OCI-M2 (cell line): ENCODE measurements around the gene SORBS2.

Experiments
- DNase-seq: peaks from one replicate; lab custom pipeline; 2025; ENCODE audit not compliant: unreplicated experiment; lab: John Stamatoyannopoulos, UW

SORBS2 gene

GRCh38 chr4:185774845-185775680 lies 36.9 kb downstream of the SORBS2 start:
- DNase-seq: no peak

DNA sequence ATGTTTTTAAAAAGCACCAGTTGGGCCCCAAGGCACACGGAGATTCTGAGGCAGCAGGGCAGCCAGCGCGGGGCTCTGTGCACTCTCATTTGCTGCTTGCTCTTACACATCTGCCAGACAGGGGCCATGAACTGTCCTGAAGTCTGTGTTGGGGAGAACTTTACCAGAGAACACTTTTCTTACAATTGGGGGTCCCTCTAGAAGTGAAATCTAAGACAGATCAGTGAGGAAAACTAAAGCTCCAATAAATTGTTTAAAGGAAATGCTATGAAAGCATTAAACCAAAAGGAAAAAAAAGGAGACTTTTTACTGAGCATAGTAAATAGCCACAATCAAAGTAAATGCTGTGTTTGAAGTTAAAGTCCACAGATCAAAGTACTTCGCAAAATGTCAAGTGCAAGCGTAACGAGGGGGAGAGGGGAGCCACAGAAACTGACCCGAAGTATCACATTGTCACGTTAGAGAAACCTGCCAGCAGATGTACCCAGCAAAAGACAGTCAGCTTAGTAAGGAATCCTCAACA lies 37.8 kb downstream of the SORBS2 start:
- DNase-seq: no peak

DNA sequence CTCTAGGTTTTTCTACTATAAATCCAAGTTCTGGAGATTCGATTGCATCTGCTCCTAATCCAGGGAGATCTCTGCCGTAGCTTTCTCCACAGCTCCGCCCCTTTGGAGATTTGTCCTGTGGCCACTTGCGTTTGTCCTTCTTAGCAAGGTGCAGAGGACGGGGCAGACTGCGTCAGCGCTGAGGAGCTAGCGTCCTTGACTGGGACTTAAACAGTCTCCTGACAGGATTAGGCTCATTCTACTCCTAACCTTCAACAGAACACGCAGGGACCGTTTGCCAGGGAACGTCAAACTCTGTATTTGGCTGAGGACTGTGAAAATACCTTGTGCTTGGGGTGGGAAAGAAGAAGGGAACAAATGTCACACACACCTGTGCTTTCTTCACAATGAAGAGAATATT lies 38.6 kb downstream of the SORBS2 start:
- no peak for DNase-seq

GRCh38 chr4:185772391-185773093 lies 39.5 kb downstream of the SORBS2 start:
- DNase-seq: no peak

DNA sequence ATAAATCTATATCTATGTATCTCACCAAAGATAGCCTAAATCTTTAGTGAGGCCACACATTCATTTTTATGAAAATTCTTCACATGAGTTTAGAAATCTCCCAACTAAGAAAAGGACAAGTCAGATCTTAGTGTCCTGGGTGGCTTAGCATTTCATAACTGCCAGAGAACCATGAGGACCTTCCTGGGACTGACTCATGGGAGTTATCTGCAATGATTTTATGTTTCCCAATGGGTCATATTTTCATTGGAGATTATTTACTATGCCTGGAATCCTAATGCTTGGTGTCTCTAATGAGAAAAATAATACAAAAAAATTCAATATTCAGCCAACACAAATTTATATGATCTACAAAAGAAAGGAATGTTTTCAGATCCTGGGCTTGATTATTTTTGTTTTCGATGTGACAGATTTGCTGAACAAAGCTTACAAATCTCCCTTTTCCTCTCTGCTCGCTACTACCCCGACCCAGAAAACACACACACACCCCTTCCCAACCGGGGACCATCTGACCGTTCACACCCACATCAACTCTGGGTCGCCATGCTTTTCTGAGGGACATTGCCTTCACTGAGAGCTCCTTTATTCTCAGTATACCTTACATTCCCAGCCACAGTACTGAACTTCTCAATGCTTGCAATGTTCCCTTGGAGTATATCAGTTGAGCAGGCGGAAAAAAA lies 40.1 kb downstream of the SORBS2 start:
- DNase-seq: no peak

DNA sequence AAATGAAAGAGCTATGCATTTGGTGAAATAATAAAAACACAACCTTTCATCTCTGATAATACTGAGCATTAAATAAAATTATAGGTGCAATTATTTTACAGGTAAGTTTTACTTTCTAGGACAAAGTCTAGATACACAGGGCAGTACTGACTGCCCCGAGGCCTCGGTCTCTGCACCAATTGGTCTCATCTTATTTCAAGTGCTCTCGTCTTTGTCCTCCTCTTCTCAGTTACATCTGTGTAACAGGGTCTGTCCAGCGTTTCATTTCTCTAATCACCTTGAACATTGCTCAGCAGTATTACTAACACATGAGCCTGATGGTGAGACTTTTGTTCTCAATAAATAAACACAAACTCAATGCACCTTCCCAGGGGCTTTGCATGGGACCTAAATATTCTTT lies 44.5 kb downstream of the SORBS2 start:
- DNase-seq: no peak

- DNase-seq: no peak
Observed at GRCh38 chr4:185764876-185765275, 47.1 kb downstream of the SORBS2 start.

GRCh38 chr4:185761352-185762235 lies 50.4 kb downstream of the SORBS2 start:
- DNase-seq: no peak

DNA sequence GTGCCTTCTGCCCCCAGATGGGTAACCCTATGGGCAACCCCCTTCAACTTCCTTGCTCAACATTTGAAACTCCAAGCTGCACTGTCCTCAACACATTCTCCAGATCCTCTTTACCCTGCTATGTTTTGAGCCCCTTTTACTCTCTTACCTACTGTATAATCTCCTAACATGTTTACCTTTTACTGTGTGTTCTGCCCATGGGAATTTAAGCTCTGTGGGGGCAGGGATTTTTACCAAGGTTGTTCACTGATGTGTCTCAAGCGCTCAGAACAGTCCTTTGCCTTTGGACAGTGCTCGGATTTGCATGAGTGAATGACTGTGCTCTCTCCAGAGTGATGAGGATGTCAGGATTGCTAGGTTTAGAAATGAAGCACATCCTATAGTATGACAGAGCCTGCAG lies 53.2 kb downstream of the SORBS2 start:
- DNase-seq: no peak

DNA sequence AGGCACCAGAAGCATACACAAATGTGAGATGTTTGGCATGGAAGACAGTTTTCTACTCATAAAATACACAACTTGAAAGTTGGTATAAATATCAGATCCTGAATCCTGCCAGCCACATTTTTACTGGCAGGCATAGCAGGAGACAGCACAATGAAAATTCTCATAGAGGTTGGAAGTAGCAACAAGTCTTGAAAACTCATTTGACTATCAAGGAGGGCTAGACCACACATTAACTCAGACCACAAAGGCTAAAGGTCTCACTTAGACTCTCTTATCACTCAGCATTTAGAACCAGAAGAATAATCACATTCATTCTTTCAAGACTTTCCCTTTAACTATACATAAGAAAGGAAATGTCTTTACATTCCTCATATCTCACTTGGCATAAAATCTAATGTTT lies 56.5 kb downstream of the SORBS2 start:
- DNase-seq: no peak

- no peak for DNase-seq
Observed at GRCh38 chr4:185754961-185755360, 57.0 kb downstream of the SORBS2 start.

DNA sequence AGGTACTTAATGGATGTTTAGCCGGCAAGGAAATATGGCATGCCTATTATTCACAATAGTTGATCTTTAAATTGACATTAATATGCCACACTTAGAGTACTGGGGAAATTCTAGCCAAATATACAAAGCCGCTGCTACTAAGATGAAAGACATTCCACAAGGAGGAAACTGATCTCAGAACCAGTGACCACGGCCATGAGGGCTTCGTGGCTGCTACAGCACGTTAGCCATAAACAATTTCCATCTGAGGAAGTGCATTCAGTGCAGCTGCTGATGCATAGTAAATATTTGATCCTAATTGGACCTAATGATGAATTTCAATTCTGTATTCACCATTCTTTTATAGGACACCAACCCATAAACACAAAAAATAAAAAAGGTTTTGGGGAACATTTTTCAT lies 59.1 kb downstream of the SORBS2 start:
- no peak for DNase-seq

DNA sequence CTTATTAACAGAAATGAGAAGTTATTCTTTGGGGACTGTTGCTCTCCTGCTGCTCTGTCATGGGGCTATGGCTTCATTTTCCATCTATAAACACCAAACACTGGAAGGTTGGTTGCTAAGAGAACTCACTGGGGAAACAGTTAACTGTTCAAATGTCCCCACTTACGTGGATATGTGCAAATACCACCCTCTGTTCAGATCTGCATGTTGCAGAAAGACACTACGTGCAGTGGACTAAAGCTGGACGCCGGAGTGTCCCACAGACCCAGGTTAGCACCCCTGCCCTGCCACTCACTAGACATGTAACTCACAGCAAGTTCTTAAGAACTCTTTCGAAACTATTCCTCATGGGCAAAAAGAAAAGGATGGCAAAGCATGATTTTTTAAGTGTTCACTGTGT lies 62.1 kb downstream of the SORBS2 start:
- no peak for DNase-seq

- no peak for DNase-seq
Observed at GRCh38 chr4:185748901-185749390, 63.0 kb downstream of the SORBS2 start.

- no peak for DNase-seq
Observed at GRCh38 chr4:185745891-185746290, 66.1 kb downstream of the SORBS2 start.

DNA sequence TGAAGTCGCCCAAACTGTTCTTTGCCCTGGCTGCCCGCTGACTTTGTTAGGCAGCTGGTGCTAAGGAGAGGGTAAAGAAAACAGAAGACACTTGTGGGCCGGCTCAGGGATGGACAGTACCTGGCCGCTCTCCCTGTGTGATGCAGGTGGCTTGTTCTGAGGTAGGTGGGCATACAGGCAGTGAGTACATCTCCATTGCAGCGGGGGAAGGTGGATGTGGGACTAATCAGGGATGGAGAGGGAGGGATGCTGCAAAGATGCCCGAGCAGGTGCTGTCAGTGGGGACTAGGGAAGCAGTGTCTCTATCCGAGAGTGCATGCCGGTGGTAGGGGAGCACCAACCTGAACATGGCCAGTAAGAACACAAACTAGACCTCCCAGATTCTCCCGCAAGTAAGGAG lies 67.0 kb downstream of the SORBS2 start:
- no peak for DNase-seq

DNA sequence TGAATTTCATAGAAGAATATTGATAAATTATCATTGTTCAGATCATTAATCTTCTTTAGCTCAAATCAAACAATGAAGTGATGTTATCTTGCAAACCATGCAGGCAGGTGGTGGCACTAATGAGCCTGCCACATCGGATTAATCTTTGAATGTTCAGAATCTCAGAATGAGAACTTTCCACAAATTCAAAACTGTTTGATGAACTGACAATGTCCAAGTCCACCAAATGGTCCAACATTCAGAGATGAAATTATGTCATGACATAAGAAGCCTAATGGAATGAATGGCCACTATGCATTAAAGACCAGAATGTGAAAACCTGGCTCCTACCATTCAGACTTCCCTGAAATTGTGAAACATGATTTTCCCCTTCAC lies 67.5 kb downstream of the SORBS2 start:
- DNase-seq: no peak

DNA sequence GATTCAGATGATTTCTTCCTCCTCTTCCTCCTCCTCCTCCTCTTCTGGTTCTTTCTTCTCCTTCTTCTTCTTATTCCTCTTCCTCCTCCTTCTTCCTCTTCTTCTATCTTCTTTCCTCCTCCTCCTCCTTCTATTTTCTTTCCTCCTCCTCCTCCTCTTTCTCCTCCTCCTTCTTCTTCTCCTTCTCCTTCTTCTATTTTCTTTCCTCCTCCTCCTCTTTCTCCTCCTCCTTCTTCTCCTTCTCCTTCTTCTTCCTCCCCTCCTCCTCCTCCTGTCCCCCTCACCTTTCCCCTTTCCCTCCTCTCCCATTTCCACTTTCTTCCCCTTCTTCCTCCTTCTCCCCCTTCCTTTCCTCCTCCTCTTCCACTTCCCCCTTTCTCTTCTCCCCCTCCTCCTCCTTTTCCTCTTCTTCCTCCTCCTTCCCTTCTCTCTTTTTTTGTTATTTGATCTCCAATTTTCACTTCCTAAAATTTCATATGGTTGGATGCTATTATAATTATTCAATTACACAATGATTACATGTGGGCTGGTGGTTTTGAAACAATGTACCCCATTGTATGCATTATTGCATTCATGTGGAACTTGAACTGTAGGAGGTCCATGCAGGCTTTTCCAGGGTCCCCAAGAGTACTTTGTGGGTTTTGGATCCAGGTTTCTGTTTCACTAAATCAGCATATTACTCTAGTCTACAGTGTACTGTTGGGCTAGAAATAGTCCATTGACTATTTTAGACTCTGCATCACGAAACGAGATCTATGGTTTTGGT lies 68.1 kb downstream of the SORBS2 start:
- DNase-seq: no peak

- no peak for DNase-seq
Observed at GRCh38 chr4:185742766-185743165, 69.2 kb downstream of the SORBS2 start.

GRCh38 chr4:185741795-185742194 lies 70.2 kb downstream of the SORBS2 start:
- no peak for DNase-seq
